MM.1S (cell line): ENCODE measurements around the gene FGF19.

Source experiments
- DNase-seq: peaks from one replicate; pipeline ENCODE4 v3.0.0-alpha.2; 2015
- H2AFZ ChIP-seq: fragments of 300-600 bp; sonication (generic); 2 replicates; pipeline ENCODE4 v1.6.0; 2016; ENCODE audit warnings: antibody characterized with exemption, low read length
- H3F3A ChIP-seq: fragments of 300-600 bp; sonication (generic); 2 replicates; pipeline ENCODE4 v1.6.1; 2016; ENCODE audit warnings: mild to moderate bottlenecking, antibody characterized with exemption, low read length, moderate library complexity, mixed read lengths; ENCODE audit not compliant: insufficient read depth
- H3K27ac ChIP-seq: fragments of 300-600 bp; sonication (generic); 2 replicates; pipeline ENCODE4 v1.5.1; 2016; ENCODE audit warnings: mild to moderate bottlenecking, low read length
- H3K27me3 ChIP-seq: fragments of 300-600 bp; sonication (generic); replicated peaks from 2 replicates; pipeline ENCODE4 v1.6.0; 2016; ENCODE audit warnings: low read length; ENCODE audit not compliant: insufficient read depth
- H3K36me3 ChIP-seq: fragments of 300-600 bp; sonication (generic); replicated peaks from 2 replicates; pipeline ENCODE4 v1.6.1; 2016; ENCODE audit warnings: mild to moderate bottlenecking, low read length, mixed read lengths; ENCODE audit not compliant: insufficient read depth
- H3K4me1 ChIP-seq: fragments of 300-600 bp; sonication (generic); 2 replicates; pipeline ENCODE4 v1.6.1; 2016; ENCODE audit warnings: low read length, mixed read lengths
- H3K4me2 ChIP-seq: fragments of 300-600 bp; sonication (generic); 2 replicates; pipeline ENCODE4 v1.6.0; 2016; ENCODE audit warnings: low read depth, low read length
- H3K4me3 ChIP-seq: fragments of 300-600 bp; sonication (generic); 2 replicates; pipeline ENCODE4 v1.5.1; 2016; ENCODE audit warnings: low read length, mixed read lengths
- H3K79me2 ChIP-seq: fragments of 300-600 bp; sonication (generic); 2 replicates; pipeline ENCODE4 v1.6.1; 2016; ENCODE audit warnings: mixed run types, low read length, mixed read lengths
- H3K9ac ChIP-seq: fragments of 300-600 bp; sonication (generic); 2 replicates; pipeline ENCODE4 v1.6.1; 2016; ENCODE audit warnings: low read length, mixed read lengths
- H3K9me2 ChIP-seq: fragments of 300-600 bp; sonication (generic); replicated peaks from 2 replicates; pipeline ENCODE4 v1.6.1; 2016; ENCODE audit warnings: mild to moderate bottlenecking, low read length, mixed read lengths; ENCODE audit not compliant: insufficient read depth
- H3K9me3 ChIP-seq: fragments of 300-600 bp; sonication (generic); replicated peaks from 2 replicates; pipeline ENCODE4 v1.6.1; 2016; ENCODE audit warnings: mild to moderate bottlenecking, low read length, mixed read lengths; ENCODE audit not compliant: insufficient read depth
- H4K20me1 ChIP-seq: fragments of 300-600 bp; sonication (generic); 2 replicates; pipeline ENCODE4 v1.6.1; 2016; ENCODE audit warnings: mild to moderate bottlenecking, low read length, moderate library complexity, mixed read lengths; ENCODE audit not compliant: insufficient read depth
- CTCF ChIP-seq: fragments of 300-600 bp; sonication (generic); IDR thresholded peaks from 2 replicates; pipeline ENCODE4 v1.5.1; 2016; ENCODE audit warnings: antibody characterized with exemption, low read length, mixed read lengths
- EZH2 ChIP-seq: fragments of 300-600 bp; sonication (generic); optimal IDR thresholded peaks from 2 replicates; pipeline ENCODE3; 2017; ENCODE audit warnings: low read depth, mild to moderate bottlenecking, antibody characterized with exemption, low read length, mixed read lengths
- EZH2phosphoT487 ChIP-seq: fragments of 300-600 bp; sonication (generic); IDR thresholded peaks from 2 replicates; pipeline ENCODE4 v1.6.1; 2018; ENCODE audit warnings: antibody characterized with exemption, low read length

FGF19 gene

DNA sequence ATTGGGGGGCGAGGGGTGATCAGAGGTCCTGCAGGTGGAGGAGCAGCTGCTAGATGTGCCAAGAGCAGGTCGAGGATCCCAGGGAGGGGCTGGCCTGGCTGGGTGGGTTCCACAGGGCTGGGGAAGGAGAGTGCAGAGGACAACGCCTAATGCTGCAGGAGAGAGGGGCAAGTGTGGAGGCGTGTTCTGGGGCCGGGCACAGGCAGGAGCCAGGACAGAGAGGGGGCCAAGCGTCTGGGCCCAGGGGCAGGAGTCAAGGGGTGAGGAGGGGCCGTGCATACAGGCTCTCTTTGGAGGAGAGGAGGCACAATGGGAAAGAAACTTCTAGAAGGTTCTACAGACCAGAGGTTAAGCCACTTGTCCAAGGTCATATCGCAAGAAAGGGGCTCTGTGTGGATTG, 26.7 kb upstream of the FGF19 start:
- no peak overlapping the region for H3K27ac ChIP-seq
- no peak overlapping the region for H3K4me3 ChIP-seq
- H3K4me2 ChIP-seq: no peak overlapping the region
- no peaks in the 10 kb centered on the region for H3K9me2 ChIP-seq
- H3K79me2 ChIP-seq: no peaks in the 10 kb centered on the region
- H3K4me1 ChIP-seq: no peaks in the 10 kb centered on the region
- no peak for DNase-seq
- peaks cover 95% of the 10 kb centered on the region for H3K27me3 ChIP-seq
- H2AFZ ChIP-seq: no peak overlapping the region
- no peaks in the 10 kb centered on the region for H3K9me3 ChIP-seq
- H3F3A ChIP-seq: no peaks in the 10 kb centered on the region
- H3K9ac ChIP-seq: no peak overlapping the region
- H4K20me1 ChIP-seq: no peaks in the 10 kb centered on the region
- TF ChIP-seq EZH2phosphoT487 (no peak), EZH2 (no peak)
- H3K36me3 ChIP-seq: no peaks in the 10 kb centered on the region

DNA sequence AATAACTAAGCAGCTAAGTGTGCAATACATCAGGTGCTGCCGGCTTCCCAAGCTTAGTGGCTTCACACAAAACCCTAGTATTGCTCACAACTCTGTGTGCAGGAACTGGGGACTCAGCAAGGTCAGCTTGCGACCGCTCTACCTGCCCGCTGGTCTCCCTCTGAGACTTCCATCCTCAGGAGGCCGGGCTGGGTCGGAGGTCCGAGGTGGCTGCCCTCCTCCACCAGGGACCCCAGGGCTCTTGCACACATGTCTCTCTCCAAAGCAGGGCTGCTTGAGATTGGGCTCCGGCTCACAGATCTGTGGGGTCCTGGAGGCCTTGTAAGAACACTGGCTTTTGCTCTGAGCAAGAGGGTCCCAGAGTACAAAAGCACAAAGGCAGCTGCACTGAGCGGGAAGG, 25.4 kb upstream of the FGF19 start:
- H3K27me3 ChIP-seq: peaks cover 98% of the 10 kb centered on the region
- no peaks in the 10 kb centered on the region for H3K4me1 ChIP-seq
- no peak overlapping the region for H3K27ac ChIP-seq
- H3K79me2 ChIP-seq: no peaks in the 10 kb centered on the region
- no peak overlapping the region for H2AFZ ChIP-seq
- H3K4me3 ChIP-seq: no peak overlapping the region
- TF ChIP-seq EZH2phosphoT487: no peak
- TF ChIP-seq CTCF: no peak
- no peak for TF ChIP-seq EZH2
- H3K4me2 ChIP-seq: no peak overlapping the region
- no peaks in the 10 kb centered on the region for H4K20me1 ChIP-seq
- H3K9me3 ChIP-seq: no peaks in the 10 kb centered on the region
- H3K9me2 ChIP-seq: no peaks in the 10 kb centered on the region
- no peak overlapping the region for H3K9ac ChIP-seq
- H3K36me3 ChIP-seq: no peaks in the 10 kb centered on the region
- H3F3A ChIP-seq: no peaks in the 10 kb centered on the region
- DNase-seq: no peak

DNA sequence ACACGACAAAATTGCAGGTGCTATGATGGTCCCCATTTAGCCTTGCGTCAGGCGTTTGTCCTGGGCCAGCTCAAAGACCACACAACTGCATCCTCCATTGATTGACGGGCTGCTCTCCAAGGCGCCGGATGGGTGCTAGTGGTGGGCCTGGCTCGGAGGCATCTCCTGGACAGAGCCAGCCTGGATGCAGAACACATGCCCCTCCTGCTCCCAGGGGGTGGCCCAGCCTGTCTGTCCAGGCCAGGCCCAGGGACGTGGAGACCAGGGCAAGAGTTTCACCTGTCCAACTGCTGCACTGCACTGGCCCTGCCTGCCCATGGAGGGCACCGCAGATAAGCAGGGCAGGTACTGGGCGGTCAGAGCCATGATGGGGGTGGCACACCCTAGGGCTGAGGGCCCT, 23.4 kb upstream of the FGF19 start:
- TF ChIP-seq EZH2phosphoT487 (no peak), CTCF (no peak), EZH2 (no peak)
- Histone ChIP-seq H2AFZ (no peak overlapping the region), H3F3A (no peaks in the 10 kb centered on the region), H3K9ac (no peak overlapping the region), H3K79me2 (no peaks in the 10 kb centered on the region), H3K9me2 (no peaks in the 10 kb centered on the region), H3K4me2 (no peak overlapping the region), H3K4me1 (no peaks in the 10 kb centered on the region), H3K27ac (no peak overlapping the region), H3K9me3 (no peaks in the 10 kb centered on the region), H4K20me1 (no peaks in the 10 kb centered on the region), H3K36me3 (no peaks in the 10 kb centered on the region), H3K27me3 (peaks cover 99% of the 10 kb centered on the region), H3K4me3 (no peak overlapping the region)
- no peak for DNase-seq

DNA sequence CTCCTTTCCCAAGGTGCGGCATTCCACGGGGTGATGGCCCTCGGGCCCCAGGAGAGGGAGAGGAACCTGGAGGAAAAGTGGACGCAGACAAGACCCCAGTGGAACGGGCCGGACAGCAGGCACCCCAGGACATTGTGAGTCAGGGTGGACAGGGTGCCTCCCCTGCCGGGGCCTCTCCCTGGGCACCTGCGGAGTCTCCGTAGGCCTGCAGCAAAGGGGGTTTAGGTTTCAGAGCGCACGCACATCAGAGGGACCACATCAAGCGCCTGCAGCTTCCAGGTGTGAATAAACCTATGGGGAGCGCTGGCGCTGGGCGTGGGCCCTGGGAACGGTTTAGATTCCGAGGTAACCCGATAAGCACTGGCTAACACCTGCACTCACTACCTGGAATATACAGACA, 22.7 kb upstream of the FGF19 start:
- Histone ChIP-seq H3F3A (no peaks in the 10 kb centered on the region), H3K36me3 (no peaks in the 10 kb centered on the region), H3K4me2 (no peak overlapping the region), H3K4me3 (no peak overlapping the region), H4K20me1 (no peaks in the 10 kb centered on the region), H3K27ac (no peak overlapping the region), H3K9me2 (no peaks in the 10 kb centered on the region), H3K9ac (no peak overlapping the region), H2AFZ (no peak overlapping the region), H3K79me2 (no peaks in the 10 kb centered on the region), H3K9me3 (no peaks in the 10 kb centered on the region), H3K27me3 (peaks cover 99% of the 10 kb centered on the region), H3K4me1 (no peaks in the 10 kb centered on the region)
- TF ChIP-seq EZH2phosphoT487: no peak
- no peak for TF ChIP-seq CTCF
- TF ChIP-seq EZH2: no peak
- no peak for DNase-seq
